ENCODE measurements around the gene VWC2. TPM values are rescaled to one million over a fixed set of nuclear protein-coding genes. Genes with fewer than 3 reads are reported as not detected.

VWC2 gene
- total and polyA plus RNA-seq, 2 of the 8 experiments (the other 6 are each of a cell fraction or from before 2014, with no cell fraction given) = 0.24 to 0.30 TPM

- 95% methylated on average over 5 of the region's 5 CpGs; no CpG with 5 or more reads in 1 of the 2 experiments for WGBS, 2 experiments (ENCODE audit: extremely low coverage in 1 of 2, insufficient coverage in 1 of 2, insufficient read length in 1 of 2, insufficient replicate concordance in 2 of 2, low coverage in 1 of 2, low lambda C conversion rate in 2 of 2, missing lambda C conversion rate in 1 of 2)
- POLR2A ChIA-PET (ENCODE audit: partially characterized antibody) = no interaction called here
- FAIRE-seq (no peak), DNase-seq (ENCODE audit: low read depth in 1 of 2, low spot score in 2 of 2) (no peak)
- Histone ChIP-seq H3K27me3 (replicated peaks in 1 of 4; ENCODE audit: control insufficient read depth in 3 of 4, extremely low read depth in 1 of 4, insufficient read depth in 3 of 4, low read length in 3 of 4) (no peaks in the 10 kb centered on the region; a peak in 1 of 7 replicates), H3K18ac (ENCODE audit: extremely low read depth, low read length) (no peak overlapping the region), H3K4me2 (ENCODE audit: insufficient read depth in 1 of 2, low read depth in 2 of 2, low read length in 2 of 2) (no peak overlapping the region), H3K14ac (ENCODE audit: insufficient read length) (no peak overlapping the region), H3K9ac (replicated peaks in 1 of 4; ENCODE audit: extremely low read depth in 1 of 4, low read depth in 3 of 4, low read length in 3 of 4) (no peak overlapping the region), H2BK120ac (replicated peaks; ENCODE audit: low read depth, low read length) (no peak overlapping the region), H3K4me3 (ENCODE audit: extremely low read depth in 1 of 4, insufficient read depth in 2 of 4, low read depth in 3 of 4, low read length in 4 of 4) (no peak overlapping the region), H3K79me1 (ENCODE audit: low read depth, low read length) (no peaks in the 10 kb centered on the region), H3K9me3 (ENCODE audit: insufficient read depth in 2 of 2, low read depth in 1 of 2, low read length in 1 of 2) (no peaks in the 10 kb centered on the region), H3K23me2 (ENCODE audit: low read depth, low read length) (no peaks in the 10 kb centered on the region), H2BK20ac (ENCODE audit: low read length) (no peak overlapping the region), H4K8ac (ENCODE audit: extremely low read depth, insufficient read depth, low read length) (no peak overlapping the region), H3K27ac (ENCODE audit: low read depth, low read length) (no peak overlapping the region), H4K91ac (replicated peaks; ENCODE audit: insufficient read length, low read length) (no peak overlapping the region), H2BK12ac (ENCODE audit: low read depth, low read length) (no peak overlapping the region), H2BK15ac (ENCODE audit: low read length) (no peak overlapping the region), H3K23ac (ENCODE audit: insufficient read length) (no peak overlapping the region), H3K4me1 (replicated peaks in 1 of 4; ENCODE audit: control insufficient read depth in 3 of 4, insufficient read depth in 4 of 4, low read length in 3 of 4) (no peaks in the 10 kb centered on the region), H4K5ac (ENCODE audit: insufficient read length, low read depth, low read length) (no peak overlapping the region), H4K20me1 (replicated peaks in 1 of 2; ENCODE audit: control insufficient read depth in 1 of 2, insufficient read depth in 2 of 2, low read length in 2 of 2) (no peaks in the 10 kb centered on the region), H2BK5ac (ENCODE audit: low read depth, low read length) (no peak overlapping the region), H3K56ac (replicated peaks; ENCODE audit: insufficient read length, low read depth, low read length) (no peak overlapping the region), H3K4ac (replicated peaks; ENCODE audit: insufficient read length, low read depth, low read length) (no peak overlapping the region), H2AFZ (ENCODE audit: low read length) (no peak overlapping the region), H3K36me3 (ENCODE audit: control insufficient read depth in 2 of 4, insufficient read depth in 4 of 4, low read length in 3 of 4) (no peaks in the 10 kb centered on the region), H2AK5ac (ENCODE audit: low read depth, low read length) (no peak overlapping the region), H3K79me2 (ENCODE audit: control insufficient read depth in 1 of 2, insufficient read depth in 2 of 2, low read length in 2 of 2) (no peaks in the 10 kb centered on the region)
- no peak for TF ChIP-seq TCF12 (IDR thresholded peaks at IDR 0.05; ENCODE audit: low read depth, low read length)
- no peak for TF ChIP-seq BRCA1 (IDR thresholded peaks at IDR 0.05; ENCODE audit: low read depth, low read length)
- no peak for TF ChIP-seq TBP (IDR thresholded peaks at IDR 0.05; ENCODE audit: low read depth, low read length)
- no peak for TF ChIP-seq USF2 (IDR thresholded peaks at IDR 0.05; ENCODE audit: low read length)
- CTCF ChIA-PET (ENCODE audit: partially characterized antibody) = no interaction called here
Measured at GRCh38 chr7:49845626-49846025, 72.2 kb downstream of the VWC2 start.

Data from H1 (cell line).